CD4-positive, alpha-beta T cell (primary cell): ENCODE results near the gene GPR158. TPM values are rescaled to one million over a fixed set of nuclear protein-coding genes. Genes with fewer than 3 reads are reported as not detected.

Experiments used
- ATAC-seq: fragments of 200-7000 bp; cut with Tn5 transposase; one replicate; pipeline ENCODE4 v1.10.0; 2022; ENCODE audit warnings: mild to moderate bottlenecking; ENCODE audit not compliant: poor library complexity
- CTCF ChIA-PET: fragments of 350-600 bp; sonication (Branson Sonifier 250); formaldehyde crosslinking; loops from one replicate; lab custom pipeline; 2021; ENCODE audit warnings: antibody characterized with exemption, inconsistent platforms; lab: Charles Lee
- POLR2A ChIA-PET: fragments of 350-600 bp; sonication (Branson Sonifier 250); formaldehyde crosslinking; loops from one replicate; lab custom pipeline; 2021; ENCODE audit warnings: antibody characterized with exemption, inconsistent platforms; lab: Charles Lee
- DNase-seq, 14 experiments: peaks; one replicate each; pipeline ENCODE4 v3.0.0-alpha.2; 2013 to 2020; ENCODE audit warnings: mixed read lengths in 2 of 14
- H3K27ac ChIP-seq, 2 donors: one replicate each; pipeline versions ENCODE4 v1.5.1 to v1.7.0; 2013; ENCODE audit warnings: low read length in 2 of 2, low read depth in 1 of 2, mild to moderate bottlenecking in 1 of 2
- H3K27me3 ChIP-seq, 2 experiments: 1 replicate in 1 of 2; 2 replicates in 1 of 2; pipeline versions ENCODE4 v1.6.1 to v1.7.0; 2013; ENCODE audit warnings: low read length in 2 of 2, control low read depth in 1 of 2, mild to moderate bottlenecking in 1 of 2, moderate library complexity in 1 of 2; ENCODE audit not compliant: insufficient read depth in 2 of 2, control insufficient read depth in 1 of 2
- H3K36me3 ChIP-seq: one replicate; pipeline ENCODE4 v1.6.1; 2013; ENCODE audit warnings: low read length, control low read depth; ENCODE audit not compliant: insufficient read depth
- H3K4me1 ChIP-seq: one replicate; pipeline ENCODE4 v1.6.1; 2013; ENCODE audit warnings: low read length, control low read depth; ENCODE audit not compliant: insufficient read depth
- H3K4me3 ChIP-seq: one replicate; pipeline ENCODE4 v1.5.1; 2013; ENCODE audit warnings: mild to moderate bottlenecking, low read length, moderate library complexity
- H3K9me3 ChIP-seq, 2 experiments: 1 replicate in 1 of 2; 2 replicates in 1 of 2; pipeline versions ENCODE4 v1.6.1 to v1.7.0; 2013; ENCODE audit warnings: low read length in 2 of 2, mild to moderate bottlenecking in 2 of 2, control low read depth in 1 of 2, moderate library complexity in 1 of 2; ENCODE audit not compliant: control insufficient read depth in 1 of 2, insufficient read depth in 1 of 2
- H3K27ac Mint-ChIP-seq: one replicate; pipeline ENCODE4 v1.8.0; 2020; ENCODE audit warnings: mixed read lengths
- H3K27me3 Mint-ChIP-seq: one replicate; pipeline ENCODE4 v1.8.0; 2021; ENCODE audit warnings: mixed read lengths
- H3K36me3 Mint-ChIP-seq: one replicate; pipeline ENCODE4 v1.8.0; 2021; ENCODE audit warnings: low read depth, mixed read lengths
- H3K4me1 Mint-ChIP-seq: one replicate; pipeline ENCODE4 v1.8.0; 2021; ENCODE audit warnings: low read depth, mixed read lengths
- H3K4me3 Mint-ChIP-seq: one replicate; pipeline ENCODE4 v1.8.0; 2020; ENCODE audit warnings: mild to moderate bottlenecking, mixed read lengths
- H3K9me3 Mint-ChIP-seq: one replicate; pipeline ENCODE4 v1.8.0; 2020; ENCODE audit warnings: mixed read lengths
- CTCF ChIP-seq: fragments of 200-600 bp; IDR thresholded peaks from one replicate; pipeline ENCODE4 v1.8.0; 2022; ENCODE audit warnings: antibody characterized with exemption, mild to moderate bottlenecking
- intact Hi-C, 2 experiments: fragments of 100-400 bp; cut with DNase I in 1 of 2; cut with micrococcal nuclease in 1 of 2; formaldehyde crosslinking; loops; one replicate each; pipeline versions ENCODE4 v1.15.1 to v1.9.0; 2023 to 2025; cut with DNase I, micrococcal nuclease
- total RNA-seq, 174 experiments: library from RNA in 2 of 174; stranded (reverse) in 2 of 174; gene quantifications; one replicate each; pipeline ENCODE4 v1.2.3 and lab custom pipeline; 2021 to 2026

GPR158 gene
- total RNA-seq, 2 experiments from 2014 or later, result not detected

DNA sequence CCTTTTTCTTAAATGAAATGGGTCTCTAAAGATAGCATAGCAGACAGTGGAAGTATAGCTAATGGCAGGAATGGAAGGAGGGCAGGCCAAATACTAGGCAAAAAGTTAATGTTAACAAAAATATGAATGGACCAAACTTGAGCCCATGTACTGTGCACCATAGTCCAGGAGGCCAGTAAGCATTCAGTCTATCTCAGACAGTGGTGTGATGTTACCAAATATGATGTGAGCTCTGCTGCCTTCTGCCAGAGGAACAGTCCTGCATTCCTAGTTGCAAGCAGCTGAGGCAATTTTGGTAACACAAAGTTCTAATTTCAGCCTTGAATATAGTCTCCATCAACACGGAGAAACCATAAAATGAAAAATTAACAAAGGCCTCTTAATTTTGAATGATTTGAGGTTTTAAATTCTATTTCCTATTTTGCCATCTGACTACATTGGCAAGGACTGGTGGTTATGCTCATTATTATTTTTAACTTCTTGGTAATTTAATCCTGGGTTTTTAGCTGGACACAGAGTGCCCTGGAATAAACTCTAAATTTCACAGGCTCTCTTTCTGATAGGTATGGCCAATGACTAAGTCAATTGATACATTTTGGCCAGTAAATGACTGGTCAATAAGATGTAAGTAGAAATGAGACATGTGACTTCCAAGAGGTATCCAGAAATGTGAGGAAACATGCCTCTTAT, 442.2 kb downstream of the GPR158 start:
- no peaks in the 10 kb centered on the region for H3K27me3 Mint-ChIP-seq
- intact Hi-C loops, result no loop called here
- POLR2A ChIA-PET, result no interaction called here
- peaks cover 7% of the 10 kb centered on the region for H3K9me3 Mint-ChIP-seq
- ATAC-seq (no peak), DNase-seq (no peak)
- Histone ChIP-seq H3K4me3 (no peak overlapping the region), H3K27ac (no peak overlapping the region), H3K27me3 (no peaks in the 10 kb centered on the region), H3K4me1 (no peaks in the 10 kb centered on the region), H3K9me3 (peaks cover 0 to 12% of the 10 kb centered on the region in 2 experiments), H3K36me3 (no peaks in the 10 kb centered on the region)
- CTCF ChIA-PET, result no interaction called here
- no peak overlapping the region for H3K27ac Mint-ChIP-seq
- H3K4me1 Mint-ChIP-seq, result no peaks in the 10 kb centered on the region
- no peaks in the 10 kb centered on the region for H3K36me3 Mint-ChIP-seq
- TF ChIP-seq CTCF, result no peak
- no peak overlapping the region for H3K4me3 Mint-ChIP-seq

DNA sequence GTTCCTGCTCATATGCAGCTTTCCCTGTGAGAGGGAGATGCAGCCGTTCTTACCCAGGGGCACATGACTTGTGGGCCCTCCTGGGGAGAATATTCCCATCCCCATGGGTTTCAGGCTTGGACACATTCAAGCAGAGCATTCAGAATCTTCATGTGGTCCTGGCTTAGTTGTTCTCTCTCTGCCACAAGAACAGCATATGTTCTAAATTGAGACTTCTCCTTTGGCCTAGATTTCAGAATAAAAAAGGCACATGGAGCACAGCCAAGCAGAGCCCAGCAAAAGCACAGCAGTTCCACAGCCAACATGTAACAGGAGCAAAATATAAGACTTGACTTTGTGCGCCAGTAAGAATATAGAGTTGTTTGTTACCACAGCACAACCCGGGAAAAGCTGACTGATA, 452.8 kb downstream of the GPR158 start:
- Histone ChIP-seq H3K4me1 (no peaks in the 10 kb centered on the region), H3K4me3 (no peak overlapping the region), H3K27me3 (no peaks in the 10 kb centered on the region), H3K36me3 (no peaks in the 10 kb centered on the region), H3K27ac (no peak overlapping the region), H3K9me3 (no peaks in the 10 kb centered on the region)
- DNase-seq (no peak), ATAC-seq (no peak)
- H3K4me3 Mint-ChIP-seq, result no peak overlapping the region
- H3K4me1 Mint-ChIP-seq, result no peaks in the 10 kb centered on the region
- no peaks in the 10 kb centered on the region for H3K27me3 Mint-ChIP-seq
- H3K9me3 Mint-ChIP-seq, result peaks cover 5% of the 10 kb centered on the region
- ChIA-PET POLR2A (no interaction called here), CTCF (no interaction called here)
- intact Hi-C loops, result no loop called here
- no peak for TF ChIP-seq CTCF
- no peaks in the 10 kb centered on the region for H3K36me3 Mint-ChIP-seq
- no peak overlapping the region for H3K27ac Mint-ChIP-seq

DNA sequence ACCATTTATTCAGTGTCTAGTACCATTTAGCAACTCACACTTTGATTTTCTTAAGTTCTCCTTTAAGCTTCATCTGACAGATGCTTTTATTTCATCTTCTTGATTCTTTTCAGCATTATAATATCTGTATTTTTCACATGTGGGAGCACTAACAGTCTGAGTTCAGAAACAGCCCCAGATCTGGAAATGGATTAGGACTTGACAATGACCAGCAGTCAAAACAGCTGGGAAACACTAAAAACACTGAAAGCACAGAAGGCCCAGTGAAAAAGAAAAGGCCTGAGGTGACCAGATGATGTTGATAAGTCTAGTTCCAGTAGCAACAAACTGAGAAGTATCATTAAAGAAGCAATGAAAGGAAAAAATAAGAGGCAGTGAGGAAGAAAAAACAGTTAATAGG, 454.5 kb downstream of the GPR158 start:
- ChIA-PET CTCF (no interaction called here), POLR2A (no interaction called here)
- H3K27me3 Mint-ChIP-seq, result no peaks in the 10 kb centered on the region
- H3K36me3 Mint-ChIP-seq, result no peaks in the 10 kb centered on the region
- no peak overlapping the region for H3K27ac Mint-ChIP-seq
- Histone ChIP-seq H3K27ac (no peak overlapping the region), H3K4me3 (no peak overlapping the region), H3K9me3 (no peaks in the 10 kb centered on the region), H3K4me1 (no peaks in the 10 kb centered on the region), H3K27me3 (no peaks in the 10 kb centered on the region), H3K36me3 (no peaks in the 10 kb centered on the region)
- no peak for ATAC-seq
- intact Hi-C loops, result no loop called here
- no peaks in the 10 kb centered on the region for H3K9me3 Mint-ChIP-seq
- DNase-seq, result no peak
- TF ChIP-seq CTCF, result no peak
- H3K4me3 Mint-ChIP-seq, result no peak overlapping the region
- no peaks in the 10 kb centered on the region for H3K4me1 Mint-ChIP-seq
